ENCODE results near the gene CALU.

CALU gene

DNA sequence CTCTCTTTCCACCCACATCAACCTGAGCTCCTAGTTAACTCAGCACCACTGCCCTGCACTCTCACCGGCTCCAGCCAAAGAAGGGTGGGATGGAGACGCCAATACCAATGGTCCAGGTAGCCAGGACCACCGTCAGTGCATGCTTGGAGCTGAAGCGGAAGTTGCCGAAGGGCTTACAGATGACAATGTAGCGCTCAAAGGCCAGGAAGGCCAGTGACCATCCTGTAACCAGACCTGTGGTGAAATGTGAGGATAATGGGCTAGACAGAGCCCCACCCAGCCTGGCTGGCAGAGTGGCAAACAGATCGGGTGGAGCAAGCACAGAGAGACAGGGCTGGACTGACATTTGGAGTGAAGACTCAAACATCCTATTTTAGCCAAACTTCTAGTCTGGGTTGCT lies 35.8 kb downstream of the CALU start:
- Histone ChIP-seq H3K27ac (ENCODE audit: low read depth, low read length) (no peak overlapping the region), H3K9me3 (ENCODE audit: insufficient read depth, low read depth, low read length) (peaks cover 9% of the 10 kb centered on the region; the same call in 1 of the 2 replicates), H3K4me3 (ENCODE audit: low read length) (no peak overlapping the region), H3K27me3 (ENCODE audit: insufficient read depth, low read length) (no peaks in the 10 kb centered on the region), H3K36me3 (ENCODE audit: insufficient read depth, low read length) (peaks cover 34% of the 10 kb centered on the region), H3K4me1 (ENCODE audit: insufficient read depth, low read length) (no peaks in the 10 kb centered on the region), H3K9ac (ENCODE audit: low read depth, low read length) (no peak overlapping the region)
- WGBS: 96% methylated on average over 7 of the region's 7 CpGs

DNA sequence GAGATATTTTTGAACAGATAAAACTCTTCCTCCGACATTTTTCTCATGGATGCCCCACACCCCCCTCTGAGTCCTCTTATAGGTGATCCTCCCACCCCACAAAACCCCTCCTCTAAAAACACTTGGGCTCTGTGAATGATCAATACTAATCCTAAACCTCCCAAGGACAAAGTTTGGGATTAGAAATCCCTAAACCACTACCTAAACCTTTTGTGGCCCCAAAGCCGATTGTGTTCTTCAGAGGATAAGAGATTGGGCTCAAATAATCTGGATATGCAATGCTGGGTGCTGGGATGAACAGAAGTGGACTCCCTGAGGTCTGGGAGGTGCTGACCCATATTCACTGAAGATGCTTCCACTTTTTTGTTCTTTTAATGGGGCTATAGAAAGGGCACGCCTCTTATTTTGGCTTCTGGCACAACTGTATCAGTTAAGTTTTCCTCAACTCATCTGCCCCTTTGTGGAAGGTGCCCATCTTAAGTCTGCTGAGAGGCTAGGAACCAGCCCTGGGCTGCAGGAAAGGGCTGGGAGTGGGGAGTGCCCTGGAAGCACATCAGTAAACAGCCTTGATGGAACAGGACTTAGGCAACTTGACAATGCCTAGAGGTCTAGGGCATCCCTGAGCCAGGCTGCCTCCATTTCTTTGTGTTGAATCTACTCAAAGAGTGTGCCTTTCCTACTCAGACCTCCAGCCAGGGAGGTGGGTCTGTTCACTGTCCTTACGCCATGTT lies 36.8 kb downstream of the CALU start, which contains the start of gene OPN1SW:
OPN1SW (minus strand) TSS at position 51 of the 731 bp plus-strand sequence; CDS start at position 38, 13 bp downstream.
- H3K9ac ChIP-seq (ENCODE audit: low read depth, low read length): no peak within 1 kb of the TSS
- no peaks in the 10 kb centered on the region for H3K27me3 ChIP-seq (ENCODE audit: insufficient read depth, low read length)
- no peak within 1 kb of the TSS for H3K27ac ChIP-seq (ENCODE audit: low read depth, low read length)
- WGBS: 94% methylated on average over 4 of the region's 4 CpGs
- H3K36me3 ChIP-seq (ENCODE audit: insufficient read depth, low read length): peaks cover 24% of the 10 kb centered on the region
- H3K9me3 ChIP-seq (ENCODE audit: insufficient read depth, low read depth, low read length): peaks cover 9% of the 10 kb centered on the region; the same call in 1 of the 2 replicates
- H3K4me1 ChIP-seq (ENCODE audit: insufficient read depth, low read length): no peaks in the 10 kb centered on the region
- H3K4me3 ChIP-seq (ENCODE audit: low read length): no peak within 1 kb of the TSS

DNA sequence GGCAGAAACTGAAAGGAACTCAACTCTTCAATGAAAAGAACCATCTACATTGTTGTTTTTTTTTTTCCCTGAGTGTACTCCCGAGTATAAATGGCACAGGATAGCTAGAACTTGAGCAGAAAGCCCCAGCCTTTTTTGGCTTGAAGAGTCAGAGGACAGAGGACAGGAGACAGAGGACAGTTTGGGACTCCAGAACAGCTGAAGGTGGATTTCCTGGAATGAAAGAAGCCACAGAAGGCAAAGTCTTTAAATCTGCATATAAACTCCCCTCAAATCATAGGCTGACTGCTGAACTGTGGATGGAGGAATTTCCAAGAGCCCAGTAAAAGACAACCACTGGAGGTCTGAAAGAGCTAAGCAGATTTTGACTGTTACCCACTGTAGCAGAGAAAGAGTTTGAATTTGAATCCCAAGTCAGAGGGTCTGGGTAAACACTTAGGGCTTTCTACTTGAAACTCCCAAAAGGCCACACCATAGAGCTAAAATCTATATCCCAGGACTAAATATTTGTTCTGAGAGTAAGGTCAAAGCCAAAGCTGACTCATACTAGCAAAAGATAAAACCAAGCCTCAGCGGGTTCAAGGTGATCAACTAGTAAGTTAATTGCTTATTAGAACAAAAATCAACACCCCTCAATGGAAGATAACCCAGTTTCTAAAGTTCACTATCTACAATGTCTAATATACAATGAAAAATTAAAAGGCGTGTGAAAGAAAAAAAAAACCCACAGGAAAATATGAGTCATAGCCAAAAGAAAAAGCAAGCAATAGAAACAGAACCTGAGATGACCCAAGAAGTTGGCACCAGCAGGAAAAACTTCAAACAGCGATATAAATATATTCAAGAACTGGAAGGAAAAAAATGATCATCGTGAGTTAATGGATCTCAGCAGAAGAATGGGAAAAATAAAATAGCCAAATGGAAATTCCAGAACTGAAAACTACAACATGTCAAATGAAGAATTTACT lies 38.3 kb downstream of the CALU start:
- H3K36me3 ChIP-seq (ENCODE audit: insufficient read depth, low read length): peaks cover 9% of the 10 kb centered on the region
- no peak overlapping the region for H3K4me3 ChIP-seq (ENCODE audit: low read length)
- H3K9ac ChIP-seq (ENCODE audit: low read depth, low read length): no peak overlapping the region
- 94% methylated on average over 5 of the region's 5 CpGs for WGBS
- no peak overlapping the region for H3K27ac ChIP-seq (ENCODE audit: low read depth, low read length)
- no peaks in the 10 kb centered on the region for H3K27me3 ChIP-seq (ENCODE audit: insufficient read depth, low read length)
- H3K4me1 ChIP-seq (ENCODE audit: insufficient read depth, low read length): peaks cover under 1% of the 10 kb centered on the region; the same call in 1 of the 2 replicates
- peaks cover 9% of the 10 kb centered on the region; the same call in 1 of the 2 replicates for H3K9me3 ChIP-seq (ENCODE audit: insufficient read depth, low read depth, low read length)

DNA sequence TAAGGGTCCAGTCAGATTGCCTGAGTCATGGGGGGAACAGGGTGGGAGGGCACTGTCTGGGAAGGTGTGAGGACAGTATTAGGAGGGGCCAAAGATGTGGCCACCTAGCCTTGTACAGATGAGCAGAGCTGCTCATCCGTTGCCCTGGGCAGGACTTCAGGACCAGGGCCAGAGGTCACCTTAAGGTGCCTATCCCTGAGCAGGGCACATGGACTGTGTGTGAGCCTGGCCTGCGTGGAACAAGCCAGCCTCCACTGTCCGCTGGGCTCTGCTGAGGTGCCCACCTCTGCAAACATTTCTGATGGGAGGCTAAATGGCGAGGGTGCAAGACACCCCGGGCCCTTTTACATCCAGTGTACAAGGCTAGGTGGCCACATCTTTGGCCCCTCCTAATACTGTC lies 39.8 kb downstream of the CALU start:
- Histone ChIP-seq H3K27me3 (ENCODE audit: insufficient read depth, low read length) (no peaks in the 10 kb centered on the region), H3K9ac (ENCODE audit: low read depth, low read length) (no peak overlapping the region), H3K4me1 (ENCODE audit: insufficient read depth, low read length) (peaks cover 5% of the 10 kb centered on the region; the same call in 1 of the 2 replicates), H3K4me3 (ENCODE audit: low read length) (no peak overlapping the region), H3K27ac (ENCODE audit: low read depth, low read length) (no peak overlapping the region), H3K36me3 (ENCODE audit: insufficient read depth, low read length) (no peaks in the 10 kb centered on the region; the same call in 1 of the 2 replicates), H3K9me3 (ENCODE audit: insufficient read depth, low read depth, low read length) (peaks cover 9% of the 10 kb centered on the region; the same call in 1 of the 2 replicates)
- WGBS: 95% methylated on average over 5 of the region's 5 CpGs

DNA sequence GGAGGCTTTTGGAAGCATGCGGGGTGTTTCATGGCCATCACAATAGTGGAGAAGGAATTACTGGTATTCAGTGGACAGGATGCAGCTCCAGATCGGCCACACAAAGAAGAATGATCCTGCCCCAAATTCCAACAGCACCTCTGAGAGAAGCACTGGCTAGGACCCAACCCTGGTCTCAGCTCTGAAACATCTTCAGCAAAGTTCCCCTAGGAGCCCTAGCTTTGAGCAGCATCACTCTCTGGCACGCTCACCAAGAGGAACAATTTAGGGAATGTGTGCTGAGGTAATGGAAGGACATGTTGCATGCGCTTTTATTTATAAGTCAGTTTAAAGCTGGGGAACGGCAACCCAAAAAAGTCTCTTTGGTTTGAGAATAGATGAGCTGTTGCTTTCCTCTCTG lies 42.0 kb downstream of the CALU start:
- H3K9ac ChIP-seq (ENCODE audit: low read depth, low read length): no peak overlapping the region
- peaks cover 9% of the 10 kb centered on the region; the same call in 1 of the 2 replicates for H3K9me3 ChIP-seq (ENCODE audit: insufficient read depth, low read depth, low read length)
- no peak overlapping the region for H3K4me3 ChIP-seq (ENCODE audit: low read length)
- peaks cover 5% of the 10 kb centered on the region; the same call in 1 of the 2 replicates for H3K4me1 ChIP-seq (ENCODE audit: insufficient read depth, low read length)
- WGBS: 93% methylated on average over 5 of the region's 5 CpGs
- H3K36me3 ChIP-seq (ENCODE audit: insufficient read depth, low read length): no peaks in the 10 kb centered on the region
- H3K27ac ChIP-seq (ENCODE audit: low read depth, low read length): no peak overlapping the region
- H3K27me3 ChIP-seq (ENCODE audit: insufficient read depth, low read length): no peaks in the 10 kb centered on the region

DNA sequence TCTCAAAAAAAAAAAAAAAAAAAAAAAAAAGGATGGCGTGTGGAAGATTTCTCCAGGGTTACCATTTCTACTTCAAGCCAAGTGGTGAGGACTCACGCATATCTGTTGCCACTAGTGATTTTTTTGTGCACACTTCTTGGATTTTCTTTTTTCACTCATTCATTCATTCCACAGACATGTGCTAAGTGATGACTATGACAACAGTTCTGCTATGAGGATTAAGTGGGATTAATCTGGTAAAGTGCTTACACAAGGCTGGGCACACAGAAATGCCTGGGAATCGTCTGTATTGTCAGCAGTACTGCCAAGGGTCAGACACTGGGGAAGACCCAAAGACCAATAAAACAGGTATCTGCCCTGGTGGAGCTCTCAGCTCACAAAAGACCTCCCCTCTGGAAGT lies 42.7 kb downstream of the CALU start:
- Histone ChIP-seq H3K27ac (ENCODE audit: low read depth, low read length) (no peak overlapping the region), H3K4me1 (ENCODE audit: insufficient read depth, low read length) (peaks cover 5% of the 10 kb centered on the region; the same call in 1 of the 2 replicates), H3K4me3 (ENCODE audit: low read length) (no peak overlapping the region), H3K27me3 (ENCODE audit: insufficient read depth, low read length) (no peaks in the 10 kb centered on the region), H3K36me3 (ENCODE audit: insufficient read depth, low read length) (no peaks in the 10 kb centered on the region), H3K9me3 (ENCODE audit: insufficient read depth, low read depth, low read length) (peaks cover 9% of the 10 kb centered on the region; the same call in 1 of the 2 replicates), H3K9ac (ENCODE audit: low read depth, low read length) (no peak overlapping the region)
- WGBS: 87% methylated on average over 3 of the region's 3 CpGs

DNA sequence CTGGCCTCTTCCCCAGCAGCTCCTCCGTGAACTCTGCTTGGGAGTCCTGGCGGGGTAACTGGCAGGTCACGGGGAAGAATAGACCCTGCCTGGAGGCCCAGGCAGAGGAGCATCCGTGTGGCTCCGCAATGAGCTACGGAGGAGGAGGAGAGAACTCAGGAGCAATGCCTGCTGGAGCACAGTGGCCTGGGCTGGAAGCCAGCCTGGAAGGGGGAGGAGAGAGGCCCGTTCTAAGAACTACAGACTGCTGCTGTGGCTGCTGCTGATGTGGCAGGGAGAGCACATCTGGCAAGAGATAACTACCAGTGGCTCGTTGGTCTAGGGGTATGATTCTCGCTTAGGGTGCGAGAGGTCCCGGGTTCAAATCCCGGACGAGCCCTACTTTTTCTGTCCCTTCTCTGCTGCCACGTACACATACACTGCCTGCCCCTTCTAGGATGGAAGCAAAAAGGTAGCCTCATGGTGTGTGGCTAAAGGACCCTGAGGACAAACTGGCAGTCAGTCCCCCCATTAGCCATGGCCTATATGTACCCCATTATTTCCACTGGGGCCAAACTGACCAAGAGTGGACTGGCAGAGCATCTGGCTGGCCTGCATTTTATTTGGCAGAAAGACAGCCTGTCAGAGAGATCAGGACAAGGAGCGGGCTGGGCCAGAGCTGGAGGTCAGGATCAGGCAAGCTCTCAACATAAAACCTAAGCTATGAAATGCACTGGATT lies 44.1 kb downstream of the CALU start:
- H3K27ac ChIP-seq (ENCODE audit: low read depth, low read length): no peak overlapping the region
- no peaks in the 10 kb centered on the region for H3K27me3 ChIP-seq (ENCODE audit: insufficient read depth, low read length)
- 16% methylated on average over 15 of the region's 15 CpGs for WGBS
- H3K9me3 ChIP-seq (ENCODE audit: insufficient read depth, low read depth, low read length): no peaks in the 10 kb centered on the region
- H3K9ac ChIP-seq (ENCODE audit: low read depth, low read length): peak overlapping the region; percentile 31; the same call in 1 of the 2 replicates
- H3K4me1 ChIP-seq (ENCODE audit: insufficient read depth, low read length): peaks cover 5% of the 10 kb centered on the region; the same call in 1 of the 2 replicates
- H3K4me3 ChIP-seq (ENCODE audit: low read length): peak overlapping the region; percentile 58
- H3K36me3 ChIP-seq (ENCODE audit: insufficient read depth, low read length): no peaks in the 10 kb centered on the region

DNA sequence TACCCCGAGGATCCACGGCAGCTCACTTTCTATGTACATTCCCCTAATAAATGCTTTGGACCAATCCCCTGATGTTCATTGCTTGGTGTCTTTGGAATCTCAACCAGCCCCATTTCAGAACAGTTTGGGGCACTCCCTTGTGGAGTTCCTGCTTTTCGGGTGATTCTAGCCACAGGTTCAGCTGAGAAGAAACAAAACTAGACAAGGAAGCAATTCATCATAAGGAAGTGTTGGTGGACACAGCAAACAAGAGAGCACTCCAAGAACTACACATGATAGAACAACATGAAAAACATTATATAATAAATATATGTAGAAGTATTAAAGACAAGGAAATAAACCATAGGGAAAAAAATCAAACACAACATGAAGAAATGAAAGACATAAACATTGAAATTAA lies 46.6 kb downstream of the CALU start:
- 88% methylated on average over 3 of the region's 3 CpGs for WGBS
- H3K27ac ChIP-seq (ENCODE audit: low read depth, low read length): no peak overlapping the region
- H3K36me3 ChIP-seq (ENCODE audit: insufficient read depth, low read length): no peaks in the 10 kb centered on the region
- no peak overlapping the region for H3K9ac ChIP-seq (ENCODE audit: low read depth, low read length)
- peaks cover 5% of the 10 kb centered on the region; the same call in 1 of the 2 replicates for H3K4me1 ChIP-seq (ENCODE audit: insufficient read depth, low read length)
- H3K27me3 ChIP-seq (ENCODE audit: insufficient read depth, low read length): 0 out of 2 replicates have a peak, but pooled peaks cover 5% of the 10 kb centered on the region
- H3K4me3 ChIP-seq (ENCODE audit: low read length): no peak overlapping the region
- H3K9me3 ChIP-seq (ENCODE audit: insufficient read depth, low read depth, low read length): no peaks in the 10 kb centered on the region

DNA sequence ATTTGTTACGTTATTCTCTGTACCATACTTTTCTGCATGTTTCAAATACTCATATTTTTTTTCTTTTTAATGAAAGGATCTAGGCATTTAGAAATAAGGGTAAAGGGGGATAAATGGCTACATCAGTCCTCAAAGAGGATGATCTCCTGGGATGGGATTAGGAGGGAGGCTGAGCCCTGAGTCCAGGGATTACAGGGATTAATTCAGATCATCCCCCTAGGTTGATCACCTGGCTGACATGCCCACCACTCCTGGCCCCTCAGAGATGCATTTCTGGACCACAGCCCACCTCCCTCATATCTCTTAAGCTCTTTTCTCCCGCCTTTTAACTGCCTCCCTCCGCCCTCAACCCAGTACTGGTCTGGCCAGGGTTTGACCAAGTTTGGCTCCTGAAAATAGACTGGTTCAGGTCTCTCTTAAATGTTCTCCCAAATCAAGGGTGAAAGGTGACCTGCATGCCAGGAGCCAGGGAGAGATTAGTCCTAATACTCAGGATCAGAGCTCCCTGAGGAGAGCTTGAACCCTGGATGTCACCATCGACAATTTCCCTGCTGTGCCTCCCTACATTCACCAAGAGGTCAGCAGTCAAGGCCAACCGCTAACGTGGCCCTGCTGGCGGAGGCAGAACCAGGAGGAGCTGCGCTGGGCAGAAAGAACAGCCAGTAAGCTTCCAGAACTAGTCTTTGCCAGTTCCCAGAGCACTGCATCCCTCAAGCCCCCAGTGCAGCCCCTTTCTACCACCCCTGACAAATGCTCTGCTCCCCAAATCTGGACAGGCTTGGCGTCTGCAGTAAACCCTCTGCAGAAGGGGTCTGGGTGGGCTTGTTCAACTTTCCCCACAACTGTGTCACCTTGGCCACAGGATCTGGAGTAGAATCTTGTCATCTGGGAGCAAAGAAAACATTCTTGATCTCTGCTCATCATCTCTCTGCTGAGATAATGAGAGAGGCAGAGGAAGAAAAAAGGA lies 49.6 kb downstream of the CALU start:
- Histone ChIP-seq H3K9me3 (ENCODE audit: insufficient read depth, low read depth, low read length) (no peaks in the 10 kb centered on the region), H3K9ac (ENCODE audit: low read depth, low read length) (no peak overlapping the region), H3K36me3 (ENCODE audit: insufficient read depth, low read length) (no peaks in the 10 kb centered on the region), H3K4me3 (ENCODE audit: low read length) (no peak overlapping the region), H3K4me1 (ENCODE audit: insufficient read depth, low read length) (peaks cover 7% of the 10 kb centered on the region; the same call in 1 of the 2 replicates), H3K27ac (ENCODE audit: low read depth, low read length) (no peak overlapping the region), H3K27me3 (ENCODE audit: insufficient read depth, low read length) (0 out of 2 replicates have a peak, but pooled peaks cover 5% of the 10 kb centered on the region)
- WGBS: 79% methylated on average over 9 of the region's 9 CpGs

Measured in HUES64 (cell line).